Activated naive CD4-positive, alpha-beta T cell treated with anti-CD3 and anti-CD28 coated beads for 36 hours (primary cell): ENCODE data around the gene SLC2A14. TPM values are rescaled to one million over a fixed set of nuclear protein-coding genes. Genes with fewer than 3 reads are reported as not detected.
A peak's percentile ranks its signal among the peaks of the same experiment; 100 is the strongest.
"Not testable (repeated sequence)": the region's sequence is repeated elsewhere in the genome, so short reads cannot be mapped to it uniquely, and the experiment has no call there.

ENCODE experiments used
- CTCF ChIA-PET: fragments of 350-600 bp; sonication (Branson Sonifier 250); formaldehyde crosslinking; loops from one replicate; lab custom pipeline; 2021; ENCODE audit warnings: antibody characterized with exemption; lab: Charles Lee
- DNase-seq: peaks from one replicate; pipeline ENCODE4 v3.0.0-alpha.2; 2020
- H3K27ac Mint-ChIP-seq: one replicate; pipeline ENCODE4 v1.8.0; 2021; ENCODE audit warnings: mild to moderate bottlenecking, mixed read lengths
- H3K27me3 Mint-ChIP-seq: one replicate; pipeline ENCODE4 v1.8.0; 2021; ENCODE audit warnings: low read depth, mixed read lengths
- H3K36me3 Mint-ChIP-seq: one replicate; pipeline ENCODE4 v1.8.0; 2021; ENCODE audit warnings: low read depth, mixed read lengths
- H3K4me1 Mint-ChIP-seq: one replicate; pipeline ENCODE4 v1.8.0; 2021; ENCODE audit warnings: low read depth, mixed read lengths
- H3K4me3 Mint-ChIP-seq: one replicate; pipeline ENCODE4 v1.8.0; 2021; ENCODE audit warnings: mild to moderate bottlenecking, moderate library complexity, mixed read lengths
- H3K9me3 Mint-ChIP-seq: one replicate; pipeline ENCODE4 v1.8.0; 2021; ENCODE audit warnings: mixed read lengths
- intact Hi-C: fragments of 100-400 bp; cut with micrococcal nuclease; formaldehyde crosslinking; loops from one replicate; pipeline ENCODE4 v1.15.1; 2023
- total RNA-seq, 2 experiments: library from RNA; stranded (reverse); gene quantifications; one replicate each; pipeline ENCODE4 v1.2.3, GENCODE V29; 2021

Gene SLC2A14
- total RNA-seq: 1 to 10 TPM; 8.8 to 9.8 TPM

DNA sequence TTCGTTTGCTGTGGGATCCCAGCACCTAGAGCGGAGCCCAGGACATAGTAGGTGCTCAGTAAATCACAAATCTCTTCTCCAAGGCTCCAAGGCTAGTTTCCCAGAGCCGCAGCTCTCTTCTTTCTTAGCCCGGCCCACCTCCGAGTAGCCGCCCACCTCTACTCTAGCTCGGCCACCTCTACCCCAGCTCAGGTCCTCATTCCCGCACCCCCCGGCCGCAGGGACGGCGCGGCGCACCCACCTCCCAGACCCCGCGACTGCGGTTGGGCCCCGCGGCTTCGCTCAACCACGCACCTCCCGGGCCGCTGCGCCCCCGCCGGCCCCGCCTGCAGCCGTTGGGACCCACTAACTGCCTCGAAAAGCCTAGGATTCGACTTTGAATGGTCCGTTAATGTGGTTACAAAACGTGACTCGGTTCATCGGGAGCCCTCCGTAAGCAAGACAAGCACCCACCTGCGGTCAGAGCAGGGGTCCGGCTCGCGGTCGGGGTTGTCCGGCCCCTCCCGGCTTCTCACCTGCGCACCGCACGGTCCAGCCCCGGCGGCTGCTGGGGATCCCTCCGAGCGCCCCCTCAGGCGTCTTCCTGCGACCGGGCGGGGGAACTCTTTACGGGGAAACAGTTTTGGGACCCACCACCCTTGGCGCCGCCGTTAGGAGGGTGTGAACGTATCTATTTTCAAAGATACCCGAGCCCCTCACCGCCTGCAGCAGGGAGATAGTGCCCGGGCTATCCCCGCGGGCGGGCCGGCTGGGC is at the start of gene SLC2A14:
SLC2A14 (minus strand) TSS at position 350 of the 754 bp plus-strand sequence. CDS start 3,035 bp downstream, outside the sequence.
- H3K9me3 Mint-ChIP-seq: no peaks in the 10 kb centered on the region
- H3K4me3 Mint-ChIP-seq: no peak within 1 kb of the TSS
- CTCF ChIA-PET: interaction anchor here (0.6 kb wide), 1 partner anchor 10 kb away, joined by 3 read pairs; no protein-coding TSS in a partner anchor
- H3K36me3 Mint-ChIP-seq: no peaks in the 10 kb centered on the region
- no peaks in the 10 kb centered on the region for H3K4me1 Mint-ChIP-seq
- H3K27me3 Mint-ChIP-seq: peaks cover 29% of the 10 kb centered on the region
- no peak within 1 kb of the TSS for H3K27ac Mint-ChIP-seq
- intact Hi-C loops: no loop called here
- DNase-seq: no peak

DNA sequence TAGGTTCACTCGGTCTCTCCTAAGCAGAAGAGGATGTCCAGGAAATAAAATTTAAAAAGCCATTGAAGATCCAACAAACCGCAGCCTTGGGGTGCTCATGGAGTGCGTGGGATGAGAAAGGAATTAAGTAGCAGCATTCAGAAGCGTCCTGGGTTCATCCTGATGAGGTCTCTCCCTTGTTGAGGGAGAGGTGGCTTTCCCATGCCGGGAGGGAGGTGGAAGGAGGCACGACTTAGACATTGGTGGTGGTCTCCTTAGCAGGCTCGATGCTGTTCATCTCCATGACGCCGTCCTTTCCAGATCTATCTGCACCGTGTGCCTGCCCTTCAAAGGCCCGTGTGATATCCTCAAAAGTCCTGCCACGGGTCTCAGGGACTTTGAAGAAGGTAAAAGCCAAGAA is 48.5 kb upstream of the SLC2A14 start:
- intact Hi-C loops, H3K9me3 Mint-ChIP-seq, H3K4me3 Mint-ChIP-seq, DNase-seq, H3K27me3 Mint-ChIP-seq: not testable (repeated sequence)
- Mint-ChIP-seq H3K36me3 (peaks cover 61% of the 10 kb centered on the region), H3K4me1 (peaks cover 35% of the 10 kb centered on the region), H3K27ac (peak overlapping the region; percentile 34)
- CTCF ChIA-PET: interaction anchor here (1.0 to 1.2 kb wide), 2 partner anchors 18 to 310 kb away, joined by 4 to 7 read pairs; no protein-coding TSS in a partner anchor

GRCh38 chr12:7918268-7918590 is 45.5 kb upstream of the SLC2A14 start:
- DNase-seq, intact Hi-C loops, H3K27me3 Mint-ChIP-seq, H3K27ac Mint-ChIP-seq, H3K4me3 Mint-ChIP-seq, H3K9me3 Mint-ChIP-seq: not testable (repeated sequence)
- Mint-ChIP-seq H3K36me3 (peaks cover 41% of the 10 kb centered on the region), H3K4me1 (peaks cover 25% of the 10 kb centered on the region)
- CTCF ChIA-PET: interaction anchor here (1.1 kb wide), 1 partner anchor 160 kb away, joined by 4 read pairs; no protein-coding TSS in a partner anchor

DNA sequence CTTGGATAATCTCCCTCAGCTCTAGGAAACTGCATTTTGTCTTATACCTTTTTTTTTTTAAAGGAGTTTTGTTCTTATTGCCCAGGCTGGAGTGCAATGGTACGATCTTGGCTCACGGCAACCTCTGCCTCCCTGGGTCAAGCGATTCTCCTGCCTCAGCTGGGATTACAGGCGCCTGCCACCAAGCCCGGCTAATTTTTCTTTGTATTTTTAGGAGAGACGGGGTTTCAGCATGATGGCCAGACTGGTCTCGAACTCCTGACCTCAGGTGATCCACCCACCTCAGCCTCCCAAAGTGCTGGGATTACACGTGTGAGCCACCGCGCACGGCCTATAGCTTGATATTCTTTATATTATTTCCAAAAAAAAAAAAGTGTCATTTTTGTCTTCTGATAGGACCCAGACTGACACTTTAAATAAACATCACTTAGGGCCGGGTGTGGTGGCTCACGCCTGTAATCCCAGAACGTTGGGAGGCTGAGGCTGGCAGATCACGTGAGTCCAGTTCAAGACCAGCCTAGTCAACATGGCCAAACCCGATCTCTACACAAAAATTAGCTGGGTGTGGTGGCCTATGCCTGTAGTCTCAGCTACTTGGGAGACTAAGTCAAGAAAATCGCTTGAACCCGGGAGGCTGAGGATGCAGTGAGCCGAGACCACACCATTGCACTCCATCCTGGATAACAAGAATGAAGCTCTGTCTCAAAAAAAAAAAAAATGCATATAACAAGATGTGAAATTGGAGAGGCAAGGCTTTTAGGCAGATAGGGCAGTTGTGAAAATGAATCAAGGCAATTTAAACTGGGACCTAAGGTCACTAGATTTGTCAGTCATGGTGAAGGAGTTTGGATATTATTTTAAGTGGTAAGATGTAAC is 44.9 kb upstream of the SLC2A14 start:
- peaks cover 39% of the 10 kb centered on the region for H3K36me3 Mint-ChIP-seq
- peaks cover 23% of the 10 kb centered on the region for H3K4me1 Mint-ChIP-seq
- intact Hi-C loops: no loop called here
- no peak overlapping the region for H3K27ac Mint-ChIP-seq
- no peak overlapping the region for H3K4me3 Mint-ChIP-seq
- H3K9me3 Mint-ChIP-seq: no peaks in the 10 kb centered on the region
- CTCF ChIA-PET: interaction anchor here (0.6 kb wide), 2 partner anchors 18 to 81 kb away, joined by 4 read pairs; partner anchors contain the start of gene SLC2A3
- no peaks in the 10 kb centered on the region for H3K27me3 Mint-ChIP-seq
- no peak for DNase-seq

GRCh38 chr12:7916936-7917335 is 44.2 kb upstream of the SLC2A14 start:
- H3K4me1 Mint-ChIP-seq: peaks cover 20% of the 10 kb centered on the region
- H3K36me3 Mint-ChIP-seq: peaks cover 32% of the 10 kb centered on the region
- no peak overlapping the region for H3K4me3 Mint-ChIP-seq
- no peak for DNase-seq
- H3K27me3 Mint-ChIP-seq: no peaks in the 10 kb centered on the region
- CTCF ChIA-PET: interaction anchor here (0.6 kb wide), 2 partner anchors 19 to 82 kb away, joined by 4 read pairs; partner anchors contain the start of gene SLC2A3
- peak overlapping the region; percentile 12 for H3K27ac Mint-ChIP-seq
- intact Hi-C loops: no loop called here
- H3K9me3 Mint-ChIP-seq: no peaks in the 10 kb centered on the region

DNA sequence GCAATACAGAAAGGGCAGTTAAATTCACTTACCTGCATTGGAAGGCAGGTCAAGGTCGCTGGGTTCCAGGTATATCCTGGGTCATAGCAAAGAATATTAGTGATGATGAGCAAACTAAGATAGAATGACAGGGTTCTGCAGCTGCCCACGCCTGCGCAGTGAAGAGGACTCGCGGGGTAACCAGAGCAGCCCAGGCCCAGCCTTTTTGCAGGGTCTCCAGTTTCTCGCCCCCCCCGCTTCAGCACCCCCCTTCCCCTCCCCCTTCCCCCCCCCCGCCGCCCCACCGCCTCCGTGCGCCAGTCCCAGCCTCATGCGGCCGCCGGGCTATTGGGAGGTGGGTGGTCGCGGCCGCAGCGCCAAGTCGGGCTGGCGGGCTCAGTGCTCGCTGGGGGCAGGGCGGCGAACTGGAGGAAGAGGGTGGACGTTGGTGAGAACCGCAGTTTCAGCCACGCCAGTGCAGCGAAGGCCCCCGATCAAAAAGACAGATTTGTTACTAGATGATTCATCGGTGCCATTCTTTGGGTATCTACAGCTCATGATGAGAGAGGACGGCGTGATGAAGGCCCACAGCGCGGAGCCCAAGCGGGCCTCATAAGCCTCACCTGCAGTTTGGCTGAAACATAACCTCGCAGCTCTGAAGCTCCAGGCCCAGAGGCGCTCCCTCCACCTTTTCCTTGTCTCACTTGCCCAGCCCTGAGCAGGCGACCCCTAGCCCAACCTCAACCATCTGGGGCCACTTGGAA is 43.1 kb upstream of the SLC2A14 start:
- no peak overlapping the region for H3K4me3 Mint-ChIP-seq
- H3K27ac Mint-ChIP-seq: no peak overlapping the region
- no peaks in the 10 kb centered on the region for H3K27me3 Mint-ChIP-seq
- CTCF ChIA-PET: no interaction called here
- no peaks in the 10 kb centered on the region for H3K9me3 Mint-ChIP-seq
- DNase-seq: no peak
- peaks cover 21% of the 10 kb centered on the region for H3K36me3 Mint-ChIP-seq
- intact Hi-C loops: no loop called here
- H3K4me1 Mint-ChIP-seq: peaks cover 12% of the 10 kb centered on the region

GRCh38 chr12:7910106-7910505 is 37.4 kb upstream of the SLC2A14 start:
- DNase-seq, H3K4me1 Mint-ChIP-seq, intact Hi-C loops, H3K4me3 Mint-ChIP-seq, H3K27me3 Mint-ChIP-seq, H3K27ac Mint-ChIP-seq, H3K36me3 Mint-ChIP-seq, H3K9me3 Mint-ChIP-seq: not testable (repeated sequence)
- CTCF ChIA-PET: interaction anchor here (1.5 kb wide), 1 partner anchor 23 kb away, joined by 6 read pairs; no protein-coding TSS in a partner anchor

- Mint-ChIP-seq H3K4me3 (no peak overlapping the region), H3K36me3 (no peaks in the 10 kb centered on the region), H3K27me3 (no peaks in the 10 kb centered on the region), H3K27ac (no peak overlapping the region), H3K9me3 (no peaks in the 10 kb centered on the region), H3K4me1 (no peaks in the 10 kb centered on the region)
- CTCF ChIA-PET: interaction anchor here (0.6 kb wide), 1 partner anchor 24 kb away, joined by 3 read pairs; no protein-coding TSS in a partner anchor
- DNase-seq: peak; percentile 42
- intact Hi-C loops: no loop called here
Measured at GRCh38 chr12:7907009-7907408, 34.3 kb upstream of the SLC2A14 start.

GRCh38 chr12:7906303-7906702 is 33.6 kb upstream of the SLC2A14 start:
- H3K9me3 Mint-ChIP-seq, H3K36me3 Mint-ChIP-seq, H3K4me1 Mint-ChIP-seq, DNase-seq, H3K4me3 Mint-ChIP-seq, intact Hi-C loops, H3K27ac Mint-ChIP-seq, H3K27me3 Mint-ChIP-seq: not testable (repeated sequence)
- CTCF ChIA-PET: interaction anchor here (0.9 kb wide), 1 partner anchor 13 kb away, joined by 3 read pairs; no protein-coding TSS in a partner anchor

DNA sequence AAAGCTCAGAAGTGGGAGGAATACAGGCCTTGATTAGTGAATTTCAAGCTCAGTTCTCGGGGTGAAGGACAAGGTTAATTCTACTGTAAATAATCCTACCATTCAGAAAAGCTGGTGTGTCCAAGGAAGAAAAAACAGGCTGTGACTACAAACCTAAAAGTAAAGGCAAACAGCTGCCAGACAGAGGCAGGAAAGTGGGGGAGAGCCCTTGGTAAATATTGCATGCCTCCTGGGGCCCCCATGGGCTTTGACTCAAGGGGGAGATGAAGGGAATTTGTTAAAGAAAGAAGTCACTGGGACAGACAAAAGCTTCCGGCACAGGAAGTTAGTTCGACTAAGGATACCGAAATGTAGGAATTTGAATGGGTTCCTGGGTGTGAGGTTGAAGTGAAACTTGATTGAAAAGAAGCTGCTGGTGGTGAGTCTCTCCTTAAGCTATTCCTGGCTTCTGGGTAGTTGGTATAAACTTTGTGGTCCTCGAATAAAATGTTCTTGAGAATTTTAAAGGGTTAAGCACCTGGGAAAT is 32.9 kb upstream of the SLC2A14 start:
- H3K27ac Mint-ChIP-seq, H3K4me1 Mint-ChIP-seq, H3K9me3 Mint-ChIP-seq, H3K36me3 Mint-ChIP-seq, H3K27me3 Mint-ChIP-seq, DNase-seq, intact Hi-C loops, H3K4me3 Mint-ChIP-seq: not testable (repeated sequence)
- CTCF ChIA-PET: interaction anchor here (0.6 to 1.1 kb wide), 4 partner anchors 12 to 98 kb away, joined by 3 to 4 read pairs (median 4); no protein-coding TSS in a partner anchor

DNA sequence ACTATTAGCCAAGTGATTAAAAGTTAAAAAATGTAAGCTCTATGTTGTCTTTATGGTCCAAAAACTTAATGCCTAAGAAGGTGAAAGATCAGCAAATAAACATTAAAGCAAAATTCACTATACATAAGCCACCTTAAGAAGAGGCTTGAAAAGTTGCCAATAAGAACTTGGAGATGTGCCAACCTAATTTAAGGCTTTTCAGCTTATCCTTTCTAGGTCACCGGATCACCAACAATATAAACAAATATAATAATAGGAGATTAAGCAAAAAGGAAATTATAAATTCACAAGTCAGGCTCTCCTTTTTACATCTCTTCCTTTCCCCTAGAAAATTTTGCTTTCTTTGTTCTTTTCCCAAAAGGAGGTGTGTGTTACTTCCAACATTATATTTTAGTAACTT is 32.4 kb upstream of the SLC2A14 start:
- Mint-ChIP-seq H3K27me3 (no peaks in the 10 kb centered on the region), H3K27ac (no peak overlapping the region), H3K36me3 (no peaks in the 10 kb centered on the region), H3K9me3 (no peaks in the 10 kb centered on the region), H3K4me1 (no peaks in the 10 kb centered on the region), H3K4me3 (no peak overlapping the region)
- no peak for DNase-seq
- CTCF ChIA-PET: interaction anchor here (0.6 to 1.1 kb wide), 4 partner anchors 12 to 97 kb away, joined by 3 to 4 read pairs (median 4); no protein-coding TSS in a partner anchor
- intact Hi-C loops: no loop called here
